Osteocyte (in vitro differentiated cells): ENCODE results near the gene PPP4C. TPM values are rescaled to one million over a fixed set of nuclear protein-coding genes. Genes with fewer than 3 reads are reported as not detected.
"Not testable (repeated sequence)": the region's sequence is repeated elsewhere in the genome, so short reads cannot be mapped to it uniquely, and the experiment has no call there.

Experiments used
- DNase-seq: peaks from one replicate; pipeline ENCODE4 v3.0.0; 2021; ENCODE audit warnings: mixed read lengths; ENCODE audit not compliant: unreplicated experiment; ENCODE audit errors: extremely low spot score
- H3K27ac Mint-ChIP-seq: one replicate; pipeline ENCODE4 v1.8.0; 2021; ENCODE audit warnings: mild to moderate bottlenecking, mixed read lengths; ENCODE audit not compliant: unreplicated experiment
- H3K27me3 Mint-ChIP-seq: one replicate; pipeline ENCODE4 v1.8.0; 2021; ENCODE audit warnings: mixed read lengths; ENCODE audit not compliant: unreplicated experiment
- H3K36me3 Mint-ChIP-seq: one replicate; pipeline ENCODE4 v1.8.0; 2021; ENCODE audit warnings: mixed read lengths; ENCODE audit not compliant: unreplicated experiment
- H3K4me1 Mint-ChIP-seq: one replicate; pipeline ENCODE4 v1.8.0; 2021; ENCODE audit warnings: mixed read lengths; ENCODE audit not compliant: unreplicated experiment
- H3K4me3 Mint-ChIP-seq: one replicate; pipeline ENCODE4 v1.8.0; 2021; ENCODE audit warnings: mild to moderate bottlenecking, moderate library complexity, mixed read lengths; ENCODE audit not compliant: unreplicated experiment
- H3K9me3 Mint-ChIP-seq: one replicate; pipeline ENCODE4 v1.8.0; 2021; ENCODE audit warnings: mixed read lengths; ENCODE audit not compliant: unreplicated experiment
- CTCF ChIP-seq: fragments of 200-600 bp; sonication (generic); IDR thresholded peaks from 2 replicates; pipeline ENCODE4 v1.5.0; 2021; ENCODE audit warnings: antibody characterized with exemption, mild to moderate bottlenecking, moderate library complexity
- total RNA-seq: library from RNA; stranded (reverse); gene quantifications from 2 replicates; pipeline ENCODE4 v1.2.1, GENCODE V29; 2021

PPP4C gene
- total RNA-seq, 1 donor from 2014 or later: 102 TPM

GRCh38 chr16:30113711-30114333 is 38.0 kb downstream of the PPP4C start:
- peaks cover 10% of the 10 kb centered on the region for H3K36me3 Mint-ChIP-seq
- H3K4me1 Mint-ChIP-seq: peaks cover 8% of the 10 kb centered on the region
- H3K27ac Mint-ChIP-seq: peak overlapping the region; percentile 47
- H3K4me3 Mint-ChIP-seq: no peak overlapping the region
- no peaks in the 10 kb centered on the region for H3K9me3 Mint-ChIP-seq
- DNase-seq: no peak
- no peaks in the 10 kb centered on the region for H3K27me3 Mint-ChIP-seq
- no peak for TF ChIP-seq CTCF

GRCh38 chr16:30114411-30114810 is 38.6 kb downstream of the PPP4C start:
- H3K9me3 Mint-ChIP-seq: no peaks in the 10 kb centered on the region
- no peak overlapping the region for H3K27ac Mint-ChIP-seq

GRCh38 chr16:30114833-30115232 is 39.0 kb downstream of the PPP4C start:
- H3K36me3 Mint-ChIP-seq: peaks cover 16% of the 10 kb centered on the region
- not testable (repeated sequence) for DNase-seq, H3K4me1 Mint-ChIP-seq, H3K9me3 Mint-ChIP-seq, H3K4me3 Mint-ChIP-seq, H3K27ac Mint-ChIP-seq, H3K27me3 Mint-ChIP-seq

More at GRCh38 chr16:30114411-30114810, 38.6 kb downstream of the PPP4C start:
- Mint-ChIP-seq H3K4me1 (peaks cover 8% of the 10 kb centered on the region), H3K27me3 (no peaks in the 10 kb centered on the region), H3K36me3 (peaks cover 14% of the 10 kb centered on the region), H3K4me3 (no peak overlapping the region)
- no peak for TF ChIP-seq CTCF
- no peak for DNase-seq

GRCh38 chr16:30115238-30115637 is 39.4 kb downstream of the PPP4C start:
- Mint-ChIP-seq H3K36me3 (peaks cover 16% of the 10 kb centered on the region), H3K9me3 (no peaks in the 10 kb centered on the region), H3K27me3 (no peaks in the 10 kb centered on the region), H3K27ac (no peak overlapping the region), H3K4me3 (no peak overlapping the region), H3K4me1 (peaks cover 10% of the 10 kb centered on the region)
- DNase-seq: no peak
- TF ChIP-seq CTCF: no peak

- peaks cover 11% of the 10 kb centered on the region for H3K4me1 Mint-ChIP-seq
- H3K27me3 Mint-ChIP-seq: no peaks in the 10 kb centered on the region
- H3K36me3 Mint-ChIP-seq: peaks cover 11% of the 10 kb centered on the region
- no peak overlapping the region for H3K4me3 Mint-ChIP-seq
- DNase-seq: no peak
- TF ChIP-seq CTCF: no peak
- H3K27ac Mint-ChIP-seq: no peak overlapping the region
- H3K9me3 Mint-ChIP-seq: no peaks in the 10 kb centered on the region
Measured at GRCh38 chr16:30116291-30117207, 40.8 kb downstream of the PPP4C start.
